ENCODE data around the gene DCTN5. TPM values are rescaled to one million over a fixed set of nuclear protein-coding genes. Genes with fewer than 3 reads are reported as not detected.

Gene DCTN5
- total and polyA plus RNA-seq, 2 donors = 15.8 to 34.8 TPM

Other genes with a start within 250 kb of the DCTN5 start
- 9.0 TPM for gene COG7, start 188.3 kb upstream of the DCTN5 start, total RNA-seq
- gene COG7, start 188.3 kb upstream of the DCTN5 start, polyA plus RNA-seq = 28.0 TPM
- gene GGA2, start 131.0 kb upstream of the DCTN5 start, total RNA-seq = 59.0 TPM
- gene GGA2, start 131.0 kb upstream of the DCTN5 start, polyA plus RNA-seq = 42.4 TPM
- 20.5 TPM for gene EARS2, start 84.1 kb upstream of the DCTN5 start, total RNA-seq
- gene EARS2, start 84.1 kb upstream of the DCTN5 start, polyA plus RNA-seq = 11.5 TPM
- gene UBFD1, start 83.7 kb upstream of the DCTN5 start, total RNA-seq = 26.5 TPM
- 14.4 TPM for gene UBFD1, start 83.7 kb upstream of the DCTN5 start, polyA plus RNA-seq
- 153 TPM for gene NDUFAB1, start 45.1 kb upstream of the DCTN5 start, total RNA-seq
- 110 TPM for gene NDUFAB1, start 45.1 kb upstream of the DCTN5 start, polyA plus RNA-seq
- gene PALB2, start 156 bp upstream of the DCTN5 start, total RNA-seq = 10.0 TPM
- 14.3 TPM for gene PALB2, start 156 bp upstream of the DCTN5 start, polyA plus RNA-seq
- gene PLK1, start 37.4 kb downstream of the DCTN5 start, total RNA-seq = 19.9 TPM
- 6.9 TPM for gene PLK1, start 37.4 kb downstream of the DCTN5 start, polyA plus RNA-seq
- 0.42 TPM for gene ERN2, start 71.8 kb downstream of the DCTN5 start, total RNA-seq
- gene ERN2, start 71.8 kb downstream of the DCTN5 start, polyA plus RNA-seq = 0.27 TPM
- 0.33 TPM for gene CHP2, start 113.6 kb downstream of the DCTN5 start, total RNA-seq
- gene CHP2, start 113.6 kb downstream of the DCTN5 start, polyA plus RNA-seq = 2.9 TPM
- gene PRKCB, start 194.5 kb downstream of the DCTN5 start, total RNA-seq = 57.4 TPM
- gene PRKCB, start 194.5 kb downstream of the DCTN5 start, polyA plus RNA-seq = 21.9 TPM